Neural cell (in vitro differentiated cells): ENCODE measurements around the gene MYL12B. TPM values are rescaled to one million over a fixed set of nuclear protein-coding genes. Genes with fewer than 3 reads are reported as not detected.

Experiments used
- H2AFZ ChIP-seq: fragments of 200-600, 300-800 bp; sonication (generic), shearing (Covaris generic); 2 replicates; pipeline ENCODE4 v1.6.0; 2014; ENCODE audit warnings: low read depth, mild to moderate bottlenecking, antibody characterized with exemption, low read length, moderate library complexity
- H3F3A ChIP-seq: fragments of 200-600 bp; shearing (Covaris generic); 2 replicates; pipeline ENCODE4 v1.6.1; 2016; ENCODE audit warnings: mild to moderate bottlenecking, moderate library complexity, mixed read lengths, antibody characterized with exemption, low read length; ENCODE audit not compliant: insufficient read depth, poor library complexity, severe bottlenecking
- H3K27ac ChIP-seq: fragments of 200-600, 300-800 bp; sonication (generic), shearing (Covaris generic); 2 replicates; pipeline ENCODE4 v1.5.1; 2014; ENCODE audit warnings: mild to moderate bottlenecking, low read length, moderate library complexity
- H3K27me3 ChIP-seq: fragments of 300-800, 200-600 bp; sonication (generic), shearing (Covaris generic); 2 replicates; pipeline ENCODE4 v1.6.0; 2014; ENCODE audit warnings: mild to moderate bottlenecking, low read depth, low read length, moderate library complexity; ENCODE audit not compliant: insufficient read depth
- H3K36me3 ChIP-seq: fragments of 300-800, 200-600 bp; sonication (generic), shearing (Covaris generic); 2 replicates; pipeline ENCODE4 v1.5.1; 2014; ENCODE audit warnings: mild to moderate bottlenecking, antibody characterized with exemption, low read length, moderate library complexity; ENCODE audit not compliant: insufficient read depth
- H3K4me2 ChIP-seq: fragments of 300-800, 200-600 bp; sonication (generic), shearing (Covaris generic); 2 replicates; pipeline ENCODE4 v1.6.0; 2014; ENCODE audit warnings: mild to moderate bottlenecking, low read length
- H3K4me3 ChIP-seq: fragments of 300-800, 200-600 bp; sonication (generic), shearing (Covaris generic); 2 replicates; pipeline ENCODE4 v1.5.1; 2014; ENCODE audit warnings: mild to moderate bottlenecking, low read length, moderate library complexity
- H3K79me2 ChIP-seq: fragments of 200-600 bp; shearing (Covaris generic); replicated peaks from 2 replicates; pipeline ENCODE4 v1.6.0; 2014; ENCODE audit warnings: mild to moderate bottlenecking, low read length, moderate library complexity; ENCODE audit not compliant: insufficient read depth
- H3K9ac ChIP-seq: fragments of 300-800, 200-600 bp; sonication (generic), shearing (Covaris generic); 2 replicates; pipeline ENCODE4 v1.6.1; 2016; ENCODE audit warnings: mild to moderate bottlenecking, low read length, mixed read lengths
- H3K9me2 ChIP-seq: fragments of 200-600 bp; shearing (Covaris generic); 2 replicates; pipeline ENCODE4 v1.6.1; 2016; ENCODE audit warnings: mild to moderate bottlenecking, low read length, mixed read lengths; ENCODE audit not compliant: insufficient read depth
- H3K9me3 ChIP-seq: fragments of 200-600, 300-800 bp; sonication (generic), shearing (Covaris generic); 2 replicates; pipeline ENCODE4 v1.6.1; 2016; ENCODE audit warnings: mild to moderate bottlenecking, mixed run types, low read length, moderate library complexity, mixed read lengths
- H4K20me1 ChIP-seq: fragments of 200-600 bp; shearing (Covaris generic); 2 replicates; pipeline ENCODE4 v1.6.1; 2016; ENCODE audit warnings: mild to moderate bottlenecking, mixed run types; ENCODE audit not compliant: insufficient read depth
- EP300 ChIP-seq: fragments of 450-650 bp; conservative IDR thresholded peaks from 2 replicates; pipeline ENCODE4 v1.6.1; 2014; ENCODE audit warnings: antibody characterized with exemption, mild to moderate bottlenecking, moderate library complexity; ENCODE audit not compliant: poor library complexity, severe bottlenecking
- EZH2 ChIP-seq: fragments of 200-600, 300-800 bp; shearing (Covaris generic), sonication (generic); IDR thresholded peaks from 2 replicates; pipeline ENCODE4 v1.6.1; 2014; ENCODE audit warnings: antibody characterized with exemption, low read length, borderline replicate concordance, mild to moderate bottlenecking; ENCODE audit not compliant: insufficient read depth, poor library complexity, severe bottlenecking
- MXI1 ChIP-seq: fragments of 450-650 bp; conservative IDR thresholded peaks from 2 replicates; pipeline ENCODE4 v1.6.1; 2014; ENCODE audit warnings: antibody characterized with exemption, mild to moderate bottlenecking; ENCODE audit not compliant: poor library complexity, severe bottlenecking
- POLR2AphosphoS5 ChIP-seq: IDR thresholded peaks from 2 replicates; pipeline ENCODE4 v1.6.1; 2012
- RAD21 ChIP-seq: fragments of 450-650 bp; conservative IDR thresholded peaks from 2 replicates; pipeline ENCODE4 v1.6.1; 2014; ENCODE audit warnings: antibody characterized with exemption, mild to moderate bottlenecking, moderate library complexity
- REST ChIP-seq: IDR thresholded peaks from 2 replicates; pipeline ENCODE4 v1.6.1; 2012; ENCODE audit warnings: borderline replicate concordance
- SMC3 ChIP-seq: fragments of 450-650 bp; conservative IDR thresholded peaks from 2 replicates; pipeline ENCODE4 v1.6.1; 2014; ENCODE audit warnings: antibody characterized with exemption, mild to moderate bottlenecking, moderate library complexity; ENCODE audit not compliant: poor library complexity
- TAF1 ChIP-seq: IDR thresholded peaks from 2 replicates; pipeline ENCODE4 v1.6.1; 2012; ENCODE audit warnings: low read depth
- polyA plus RNA-seq: library from polyadenylated mRNA; depleted of rRNA; stranded (reverse); fragments of >200 nt; gene quantifications from 2 replicates; pipeline ENCODE4 v1.2.3, GENCODE V29; 2014
- TF ChIP-seq, protein P1 (sequence below): fragments of 450-650 bp; IDR thresholded peaks from 2 replicates; pipeline ENCODE4 v1.5.1; 2014; ENCODE audit warnings: antibody characterized with exemption, mild to moderate bottlenecking, moderate library complexity; ENCODE audit not compliant: poor library complexity, severe bottlenecking

Gene MYL12B
- polyA plus RNA-seq, 1 donor from 2014 or later, result 384 TPM

- peaks cover 27% of the 10 kb centered on the region for H3K79me2 ChIP-seq
- peak overlapping the region; percentile 79 for H3K9ac ChIP-seq
- no peaks in the 10 kb centered on the region for H3F3A ChIP-seq
- H3K9me3 ChIP-seq, result no peaks in the 10 kb centered on the region
- no peak overlapping the region for H2AFZ ChIP-seq
- no peak overlapping the region for H3K27ac ChIP-seq
- H4K20me1 ChIP-seq, result no peaks in the 10 kb centered on the region
- H3K4me2 ChIP-seq, result peak overlapping the region; percentile 98
- H3K36me3 ChIP-seq, result no peaks in the 10 kb centered on the region
- H3K4me3 ChIP-seq, result peak overlapping the region; percentile 96
- no peaks in the 10 kb centered on the region for H3K9me2 ChIP-seq
- no peaks in the 10 kb centered on the region for H3K27me3 ChIP-seq
- no peak for TF ChIP-seq SMC3
- TF ChIP-seq POLR2AphosphoS5, result no peak
- TF ChIP-seq EP300, result no peak
- TF ChIP-seq, protein P1, sequence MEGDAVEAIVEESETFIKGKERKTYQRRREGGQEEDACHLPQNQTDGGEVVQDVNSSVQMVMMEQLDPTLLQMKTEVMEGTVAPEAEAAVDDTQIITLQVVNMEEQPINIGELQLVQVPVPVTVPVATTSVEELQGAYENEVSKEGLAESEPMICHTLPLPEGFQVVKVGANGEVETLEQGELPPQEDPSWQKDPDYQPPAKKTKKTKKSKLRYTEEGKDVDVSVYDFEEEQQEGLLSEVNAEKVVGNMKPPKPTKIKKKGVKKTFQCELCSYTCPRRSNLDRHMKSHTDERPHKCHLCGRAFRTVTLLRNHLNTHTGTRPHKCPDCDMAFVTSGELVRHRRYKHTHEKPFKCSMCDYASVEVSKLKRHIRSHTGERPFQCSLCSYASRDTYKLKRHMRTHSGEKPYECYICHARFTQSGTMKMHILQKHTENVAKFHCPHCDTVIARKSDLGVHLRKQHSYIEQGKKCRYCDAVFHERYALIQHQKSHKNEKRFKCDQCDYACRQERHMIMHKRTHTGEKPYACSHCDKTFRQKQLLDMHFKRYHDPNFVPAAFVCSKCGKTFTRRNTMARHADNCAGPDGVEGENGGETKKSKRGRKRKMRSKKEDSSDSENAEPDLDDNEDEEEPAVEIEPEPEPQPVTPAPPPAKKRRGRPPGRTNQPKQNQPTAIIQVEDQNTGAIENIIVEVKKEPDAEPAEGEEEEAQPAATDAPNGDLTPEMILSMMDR, result no peak
- TF ChIP-seq EZH2, result no peak
- TF ChIP-seq RAD21, result no peak
- TF ChIP-seq REST, result no peak
- no peak for TF ChIP-seq MXI1
- TF ChIP-seq TAF1, result no peak
Observed at GRCh38 chr18:3248658-3249359, 13.1 kb upstream of the MYL12B start.

GRCh38 chr18:3250237-3251107 lies 11.5 kb upstream of the MYL12B start:
- TF ChIP-seq REST (no peak), EZH2 (no peak), RAD21 (no peak), TAF1 (no peak), EP300 (no peak), MXI1 (no peak), POLR2AphosphoS5 (no peak), SMC3 (no peak)
- TF ChIP-seq, protein P1, result no peak
- no peak overlapping the region for H3K9ac ChIP-seq
- no peaks in the 10 kb centered on the region for H3K9me3 ChIP-seq
- H3K4me3 ChIP-seq, result no peak overlapping the region
- H4K20me1 ChIP-seq, result no peaks in the 10 kb centered on the region
- H3K27me3 ChIP-seq, result no peaks in the 10 kb centered on the region
- peaks cover 27% of the 10 kb centered on the region for H3K79me2 ChIP-seq
- H3K36me3 ChIP-seq, result no peaks in the 10 kb centered on the region
- no peaks in the 10 kb centered on the region for H3K9me2 ChIP-seq
- H3K27ac ChIP-seq, result no peak overlapping the region
- H3K4me2 ChIP-seq, result no peak overlapping the region
- H3F3A ChIP-seq, result no peaks in the 10 kb centered on the region
- no peak overlapping the region for H2AFZ ChIP-seq
